ENCODE measurements around the gene SENP3.

GRCh38 chr17:7544911-7545310 lies 16.8 kb upstream of the SENP3 start:
- TF ChIP-seq CTCF (tag by site-specific recombination; IDR thresholded peaks at IDR 0.05) (no peak), ZNF549 (tag by site-specific recombination; IDR thresholded peaks at IDR 0.05) (no peak), ZNF596 (tag by site-specific recombination; IDR thresholded peaks at IDR 0.05) (no peak), REST (tag by site-specific recombination; IDR thresholded peaks at IDR 0.05) (no peak), ZNF350 (tag by site-specific recombination; IDR thresholded peaks at IDR 0.05) (no peak), ZSCAN4 (tag by site-specific recombination; IDR thresholded peaks at IDR 0.05) (no peak), BCL11A (tag by site-specific recombination; IDR thresholded peaks at IDR 0.05; ENCODE audit: low read depth) (no peak), INSM2 (tag by site-specific recombination; IDR thresholded peaks at IDR 0.05) (no peak), ZNF792 (tag by site-specific recombination; IDR thresholded peaks at IDR 0.05) (no peak), SP2 (tag by site-specific recombination; IDR thresholded peaks at IDR 0.05) (no peak), ZFP69B (tag by site-specific recombination; IDR thresholded peaks at IDR 0.05) (no peak)

Measured in HEK293 (cell line).